Neuron (in vitro differentiated cells): ENCODE results near the gene GADD45G.

Source experiments
- H2AFZ ChIP-seq: one replicate; pipeline ENCODE4 v1.6.1; 2013; ENCODE audit warnings: low read depth, mild to moderate bottlenecking, inconsistent platforms, low read length, moderate library complexity
- H3K27me3 ChIP-seq: one replicate; pipeline ENCODE4 v1.6.1; 2013; ENCODE audit warnings: low read length; ENCODE audit not compliant: insufficient read depth
- H3K36me3 ChIP-seq: one replicate; pipeline ENCODE4 v1.6.1; 2013; ENCODE audit warnings: low read length; ENCODE audit not compliant: insufficient read depth
- H3K4me1 ChIP-seq: one replicate; pipeline ENCODE4 v1.6.1; 2013; ENCODE audit warnings: low read length; ENCODE audit not compliant: insufficient read depth
- H3K4me3 ChIP-seq: 2 replicates; pipeline ENCODE4 v1.5.1; 2013; ENCODE audit warnings: mild to moderate bottlenecking, low read length, moderate library complexity
- H3K9me3 ChIP-seq: one replicate; pipeline ENCODE4 v1.6.1; 2013; ENCODE audit warnings: low read length

The GADD45G gene

DNA sequence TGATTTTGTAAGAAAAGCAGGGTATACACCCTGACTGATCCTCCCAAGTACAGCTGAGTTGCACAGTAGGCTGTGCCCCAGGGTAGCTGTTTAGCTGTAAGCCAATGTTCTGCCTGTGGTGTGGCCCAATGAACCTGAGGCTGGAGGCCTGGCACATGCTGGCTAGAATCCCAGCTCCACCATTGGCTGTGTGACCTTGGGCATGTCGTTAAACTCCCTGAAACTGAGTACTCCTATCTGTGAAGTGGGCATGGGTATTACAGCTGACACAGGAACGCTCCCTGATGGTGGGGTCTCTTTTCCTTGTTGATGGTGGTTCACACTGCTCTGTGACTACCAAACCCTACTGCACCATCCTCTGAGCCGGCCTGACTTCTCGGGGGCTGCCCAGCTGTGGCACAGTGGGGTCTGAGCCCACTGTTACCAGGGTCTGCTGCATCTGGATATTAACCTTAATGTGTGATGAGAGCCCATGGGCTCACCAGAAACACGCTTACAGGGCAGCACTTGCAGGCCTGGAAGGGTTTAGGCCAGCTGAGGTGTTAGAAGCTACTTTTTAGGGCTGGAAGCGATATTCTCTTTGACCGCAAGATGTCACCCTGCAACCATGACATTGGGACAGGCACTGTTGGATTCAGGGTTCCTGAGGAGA, 7.0 kb upstream of the GADD45G start:
- H3K27me3 ChIP-seq: peaks cover 41% of the 10 kb centered on the region
- no peaks in the 10 kb centered on the region for H3K4me1 ChIP-seq
- no peaks in the 10 kb centered on the region for H3K36me3 ChIP-seq
- H3K9me3 ChIP-seq: no peaks in the 10 kb centered on the region
- no peak overlapping the region for H2AFZ ChIP-seq
- H3K4me3 ChIP-seq: no peak overlapping the region

DNA sequence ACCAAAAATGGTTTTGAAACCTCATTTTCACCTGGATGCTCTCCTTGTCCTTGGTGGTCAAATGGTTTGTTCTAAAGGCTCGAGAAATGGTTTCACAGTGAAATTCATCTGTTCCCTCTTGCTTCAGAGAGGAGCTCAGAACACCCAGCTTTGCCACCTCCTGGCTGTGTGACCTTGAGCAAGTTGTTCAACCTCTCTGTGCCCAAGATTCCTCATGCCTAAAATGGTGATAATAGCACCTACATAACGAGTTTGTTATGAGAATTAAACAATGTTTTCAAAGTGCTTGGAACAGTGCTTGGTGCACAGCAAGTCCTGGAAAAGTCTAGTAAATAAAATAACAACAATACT, 6.5 kb upstream of the GADD45G start:
- Histone ChIP-seq H3K4me1 (peaks cover 2% of the 10 kb centered on the region), H3K27me3 (peaks cover 41% of the 10 kb centered on the region), H3K4me3 (no peak overlapping the region), H3K9me3 (no peaks in the 10 kb centered on the region), H2AFZ (no peak overlapping the region), H3K36me3 (no peaks in the 10 kb centered on the region)

DNA sequence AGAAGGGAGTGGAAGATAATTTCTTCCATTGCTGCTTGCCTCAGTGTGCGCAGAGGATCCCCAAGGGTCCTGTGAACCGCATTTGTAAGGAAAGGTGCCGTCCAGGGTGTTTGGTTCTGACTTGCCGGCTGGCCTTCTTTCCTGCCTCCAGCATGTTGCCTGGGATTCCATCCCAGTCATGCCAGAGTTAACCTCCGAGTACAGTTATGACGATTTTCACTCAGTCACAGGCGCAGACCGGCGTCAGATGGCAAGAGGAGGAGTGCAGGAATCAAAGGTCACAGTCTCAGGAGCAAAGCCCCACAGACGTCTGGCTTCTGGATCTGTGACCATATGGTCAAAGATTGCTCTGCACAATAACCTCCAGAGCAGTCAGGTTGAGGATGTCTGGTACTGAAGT, 5.9 kb upstream of the GADD45G start:
- Histone ChIP-seq H3K4me1 (peaks cover 8% of the 10 kb centered on the region), H3K4me3 (no peak overlapping the region), H3K27me3 (peaks cover 41% of the 10 kb centered on the region), H3K9me3 (no peaks in the 10 kb centered on the region), H3K36me3 (no peaks in the 10 kb centered on the region), H2AFZ (no peak overlapping the region)

DNA sequence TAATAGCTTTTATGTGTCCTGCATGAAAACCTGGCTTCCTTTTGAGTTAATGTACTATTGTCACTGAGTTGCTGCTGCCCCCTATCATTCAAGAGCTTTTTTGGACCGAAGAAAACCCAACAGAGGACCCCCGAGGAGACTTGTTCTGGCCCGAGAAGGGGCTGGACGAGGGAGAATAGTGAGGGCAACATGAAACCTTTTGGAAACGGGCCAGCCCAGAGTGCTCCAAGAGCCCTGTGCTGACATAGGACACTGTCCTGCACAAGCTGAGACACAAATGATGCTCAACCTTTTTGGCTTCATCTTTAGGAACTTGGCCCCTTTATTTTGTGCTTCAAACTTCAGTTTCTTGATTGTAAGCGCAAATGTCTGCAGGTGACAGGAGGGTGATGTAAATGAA, 4.0 kb upstream of the GADD45G start:
- H2AFZ ChIP-seq: no peak overlapping the region
- no peaks in the 10 kb centered on the region for H3K9me3 ChIP-seq
- H3K27me3 ChIP-seq: peaks cover 34% of the 10 kb centered on the region
- peaks cover 17% of the 10 kb centered on the region for H3K4me1 ChIP-seq
- H3K4me3 ChIP-seq: no peak overlapping the region
- H3K36me3 ChIP-seq: no peaks in the 10 kb centered on the region

DNA sequence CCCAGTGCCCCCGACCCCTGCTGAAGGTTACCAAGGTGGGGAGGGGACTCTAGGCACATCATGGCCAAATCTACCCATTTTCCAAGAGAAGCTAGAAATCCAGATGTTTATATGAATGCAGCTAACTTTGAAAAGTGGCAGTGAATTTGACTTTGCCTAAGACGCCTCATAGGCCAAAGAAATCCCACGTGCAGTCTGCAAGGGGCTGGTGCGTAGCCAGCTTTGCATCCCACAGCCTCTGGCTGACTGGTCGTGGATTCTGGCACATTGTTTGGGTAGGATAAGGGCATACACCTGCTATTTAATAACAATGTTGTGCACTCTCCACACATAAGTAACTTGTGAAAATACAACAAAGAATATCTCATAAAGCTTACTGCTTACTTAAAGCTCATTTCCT, 3.5 kb upstream of the GADD45G start:
- Histone ChIP-seq H3K4me3 (no peak overlapping the region), H3K27me3 (peaks cover 33% of the 10 kb centered on the region), H3K36me3 (no peaks in the 10 kb centered on the region), H3K9me3 (no peaks in the 10 kb centered on the region), H3K4me1 (peaks cover 22% of the 10 kb centered on the region), H2AFZ (no peak overlapping the region)

DNA sequence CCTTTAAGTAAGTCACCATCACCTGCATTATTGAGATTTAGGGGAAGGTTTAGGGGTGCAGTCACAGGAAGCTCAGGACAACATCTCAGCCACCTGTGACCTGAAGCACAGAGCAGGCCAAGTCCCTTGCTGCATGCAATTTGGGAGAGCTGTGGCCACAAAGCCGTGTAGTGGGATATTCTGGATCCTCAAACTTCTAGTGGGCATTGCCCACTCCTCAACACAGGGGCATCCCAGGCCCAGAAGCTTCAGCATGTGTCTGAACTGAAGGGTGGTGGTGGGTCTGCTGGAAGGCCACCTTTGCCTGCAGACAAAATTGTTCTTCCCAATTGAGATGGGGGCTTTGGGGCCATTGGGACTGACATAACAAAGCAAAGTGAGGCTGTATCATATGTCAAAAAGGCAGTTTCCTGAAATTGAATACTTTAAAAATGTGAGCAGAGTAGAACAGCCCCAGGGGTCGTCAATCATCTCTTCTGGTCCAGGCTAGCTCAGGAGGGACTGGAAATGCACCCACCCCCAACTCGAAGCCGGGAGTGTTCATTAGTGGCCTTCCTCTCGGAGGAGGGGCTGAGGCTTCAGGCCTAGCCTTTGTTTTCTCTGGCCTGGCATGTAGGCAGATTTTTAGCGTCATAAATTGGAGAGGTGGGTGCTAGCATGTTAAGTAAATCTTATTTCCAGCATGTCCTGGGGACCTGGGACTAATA, 2.8 kb upstream of the GADD45G start:
- no peaks in the 10 kb centered on the region for H3K36me3 ChIP-seq
- peaks cover 29% of the 10 kb centered on the region for H3K4me1 ChIP-seq
- H3K27me3 ChIP-seq: peaks cover 29% of the 10 kb centered on the region

DNA sequence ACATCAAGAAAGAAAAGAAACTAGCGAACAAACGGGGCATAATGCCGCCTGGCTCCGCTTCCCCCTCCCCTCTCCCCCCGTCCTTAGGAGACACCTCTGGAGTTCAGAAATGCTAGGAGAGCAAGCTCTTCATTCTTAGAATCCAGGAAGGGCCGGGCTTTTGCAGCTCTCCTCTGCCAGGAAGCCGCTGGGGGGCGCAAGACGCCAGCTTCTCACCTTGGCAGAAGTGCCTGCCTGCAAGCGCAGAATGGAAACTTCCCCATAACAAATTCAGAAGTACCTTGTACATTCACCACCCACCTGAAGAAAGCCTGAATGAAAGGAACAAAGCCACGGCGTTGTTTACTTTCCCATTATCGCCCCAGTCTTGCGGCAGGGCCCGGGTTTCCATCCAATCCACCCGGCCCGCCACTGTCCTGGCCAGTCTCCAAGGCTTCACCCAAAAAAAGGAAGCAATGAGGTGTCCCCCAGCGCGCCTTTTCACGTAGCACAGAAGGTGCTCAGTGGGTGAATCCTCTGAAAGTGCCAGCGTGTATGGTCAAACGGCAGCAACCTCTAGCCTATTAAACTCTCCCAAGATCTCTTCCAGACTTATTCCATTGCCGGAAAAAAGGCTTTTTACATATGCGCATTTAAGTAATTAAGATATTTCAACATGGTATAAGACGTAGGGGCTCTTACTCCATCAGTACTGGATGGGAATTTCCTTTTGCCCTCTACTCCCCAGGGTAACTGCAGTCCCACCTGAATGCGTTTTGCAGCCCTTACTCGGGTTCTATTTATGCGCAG, 1.6 kb upstream of the GADD45G start:
- H2AFZ ChIP-seq: no peak overlapping the region
- H3K4me3 ChIP-seq: peak overlapping the region; percentile 34

More for the DNA sequence above, 2.8 kb upstream of the GADD45G start:
- no peaks in the 10 kb centered on the region for H3K9me3 ChIP-seq
- H2AFZ ChIP-seq: no peak overlapping the region
- H3K4me3 ChIP-seq: no peak overlapping the region

DNA sequence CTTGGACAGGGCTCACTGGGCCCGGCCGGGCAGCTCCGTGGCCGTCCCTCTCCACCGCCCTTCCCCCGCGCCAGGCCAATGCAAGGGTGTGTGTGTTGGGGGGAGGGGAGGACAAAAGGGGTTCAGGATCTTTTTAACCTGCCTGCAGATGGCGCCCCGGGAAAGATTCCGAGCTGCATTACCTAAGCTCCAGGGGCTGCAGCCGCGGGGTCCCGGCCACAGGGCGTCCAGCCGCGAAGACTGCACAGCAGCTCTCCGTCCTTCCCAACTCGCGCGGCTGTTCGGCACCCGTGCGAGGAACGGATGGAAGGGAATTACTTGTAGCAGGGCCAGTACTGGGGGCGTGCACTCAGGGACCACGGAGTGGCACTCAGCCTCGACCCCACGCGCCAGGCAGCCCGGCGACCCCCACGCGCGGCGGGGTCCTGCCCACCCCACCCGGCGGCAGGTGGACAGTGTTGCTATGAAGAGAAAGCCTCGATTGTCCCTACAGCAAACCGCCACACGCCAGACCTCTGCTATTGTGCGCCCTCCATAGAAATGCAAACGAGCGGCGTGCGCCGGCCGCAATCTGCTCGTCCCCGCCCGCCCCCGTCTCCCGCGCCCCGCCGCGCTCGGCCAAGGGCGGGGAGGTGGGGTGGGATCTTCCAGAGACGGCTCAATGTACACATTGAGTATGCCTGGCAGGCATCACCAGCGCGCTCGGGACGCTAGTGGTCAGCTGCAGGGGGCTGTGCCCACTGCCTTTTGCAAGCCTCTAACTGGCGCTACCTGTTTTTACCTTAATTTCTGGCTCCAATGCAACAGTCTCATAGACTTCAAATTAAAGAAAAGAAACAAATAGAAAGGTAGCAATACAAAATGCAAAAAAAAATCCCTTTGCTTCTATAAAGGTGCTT, 796 bp upstream of the GADD45G start:
- peaks cover 29% of the 10 kb centered on the region for H3K27me3 ChIP-seq
- no peak overlapping the region for H2AFZ ChIP-seq
- H3K9me3 ChIP-seq: no peaks in the 10 kb centered on the region
- H3K4me1 ChIP-seq: peaks cover 35% of the 10 kb centered on the region
- peak overlapping the region; percentile 92 for H3K4me3 ChIP-seq
- no peaks in the 10 kb centered on the region for H3K36me3 ChIP-seq

More for the DNA sequence above, 1.6 kb upstream of the GADD45G start:
- Histone ChIP-seq H3K9me3 (no peaks in the 10 kb centered on the region), H3K36me3 (no peaks in the 10 kb centered on the region), H3K4me1 (peaks cover 35% of the 10 kb centered on the region), H3K27me3 (peaks cover 29% of the 10 kb centered on the region)

DNA sequence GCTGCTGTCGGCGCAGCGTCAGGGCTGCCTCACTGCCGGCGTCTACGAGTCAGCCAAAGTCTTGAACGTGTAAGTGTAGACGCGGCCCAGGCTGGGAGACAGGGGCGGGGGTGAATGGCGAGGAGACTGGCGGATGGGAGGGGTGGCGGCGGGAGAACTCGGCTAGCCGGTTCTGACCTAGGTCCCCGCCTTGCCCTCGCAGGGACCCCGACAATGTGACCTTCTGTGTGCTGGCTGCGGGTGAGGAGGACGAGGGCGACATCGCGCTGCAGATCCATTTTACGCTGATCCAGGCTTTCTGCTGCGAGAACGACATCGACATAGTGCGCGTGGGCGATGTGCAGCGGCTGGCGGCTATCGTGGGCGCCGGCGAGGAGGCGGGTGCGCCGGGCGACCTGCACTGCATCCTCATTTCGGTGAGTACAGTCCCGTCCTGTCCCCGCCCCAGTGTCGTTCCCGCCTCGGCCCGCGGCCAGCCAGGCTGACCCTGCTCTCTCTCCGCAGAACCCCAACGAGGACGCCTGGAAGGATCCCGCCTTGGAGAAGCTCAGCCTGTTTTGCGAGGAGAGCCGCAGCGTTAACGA, 745 bp downstream of the GADD45G start:
- Histone ChIP-seq H3K27me3 (peaks cover 28% of the 10 kb centered on the region), H3K4me3 (peak overlapping the region; percentile 92), H3K9me3 (peaks cover 6% of the 10 kb centered on the region), H3K4me1 (peaks cover 35% of the 10 kb centered on the region), H3K36me3 (no peaks in the 10 kb centered on the region), H2AFZ (no peak overlapping the region)

DNA sequence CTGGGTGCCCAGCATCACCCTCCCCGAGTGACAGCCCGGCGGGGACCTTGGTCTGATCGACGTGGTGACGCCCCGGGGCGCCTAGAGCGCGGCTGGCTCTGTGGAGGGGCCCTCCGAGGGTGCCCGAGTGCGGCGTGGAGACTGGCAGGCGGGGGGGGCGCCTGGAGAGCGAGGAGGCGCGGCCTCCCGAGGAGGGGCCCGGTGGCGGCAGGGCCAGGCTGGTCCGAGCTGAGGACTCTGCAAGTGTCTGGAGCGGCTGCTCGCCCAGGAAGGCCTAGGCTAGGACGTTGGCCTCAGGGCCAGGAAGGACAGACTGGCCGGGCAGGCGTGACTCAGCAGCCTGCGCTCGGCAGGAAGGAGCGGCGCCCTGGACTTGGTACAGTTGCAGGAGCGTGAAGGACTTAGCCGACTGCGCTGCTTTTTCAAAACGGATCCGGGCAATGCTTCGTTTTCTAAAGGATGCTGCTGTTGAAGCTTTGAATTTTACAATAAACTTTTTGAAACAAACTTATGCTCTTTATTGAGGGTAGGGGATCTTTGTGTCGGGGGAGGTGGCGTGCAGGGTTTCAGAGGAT, 1.3 kb downstream of the GADD45G start:
- H3K36me3 ChIP-seq: no peaks in the 10 kb centered on the region
- no peak overlapping the region for H2AFZ ChIP-seq
- peaks cover 11% of the 10 kb centered on the region for H3K9me3 ChIP-seq
- peaks cover 23% of the 10 kb centered on the region for H3K27me3 ChIP-seq
- H3K4me3 ChIP-seq: peak overlapping the region; percentile 92
- peaks cover 35% of the 10 kb centered on the region for H3K4me1 ChIP-seq

DNA sequence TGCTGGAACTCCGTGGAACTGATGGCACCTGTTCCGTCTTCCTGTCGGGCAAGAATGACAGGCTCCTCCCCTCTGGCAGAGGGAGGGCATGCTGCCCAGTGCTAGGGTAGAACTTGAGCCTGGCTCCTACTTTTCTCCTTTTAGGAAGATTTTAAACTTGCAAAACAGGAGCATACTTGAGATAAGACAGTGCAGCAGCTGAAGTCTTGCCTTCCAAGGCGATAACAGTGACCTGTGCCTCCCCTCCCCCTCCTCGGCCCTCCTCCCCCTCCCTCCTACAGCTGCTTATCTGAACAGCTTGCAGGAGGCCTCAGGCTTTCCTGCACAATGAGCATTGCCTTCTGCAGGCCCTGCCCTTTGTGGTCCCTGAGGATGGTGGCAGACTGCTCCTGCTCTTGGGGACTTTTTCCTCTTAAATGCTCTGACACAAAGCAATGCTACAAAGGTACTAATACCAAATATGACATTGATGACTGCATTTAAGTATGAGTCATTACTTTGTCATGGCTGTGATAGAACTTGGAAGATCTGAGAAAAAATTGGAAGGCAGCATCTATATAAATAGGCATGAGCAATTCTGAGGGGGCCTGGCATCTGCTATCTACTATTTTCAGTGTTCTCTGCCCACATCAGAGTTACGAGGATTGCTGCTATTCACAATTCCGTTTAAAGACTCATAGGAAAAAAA, 2.0 kb downstream of the GADD45G start:
- H3K27me3 ChIP-seq: peaks cover 17% of the 10 kb centered on the region
- H3K36me3 ChIP-seq: no peaks in the 10 kb centered on the region
- H3K9me3 ChIP-seq: peaks cover 14% of the 10 kb centered on the region
- no peak overlapping the region for H2AFZ ChIP-seq
- H3K4me3 ChIP-seq: peak overlapping the region; percentile 92
- peaks cover 35% of the 10 kb centered on the region for H3K4me1 ChIP-seq
